Measurements from ENCODE around the gene NRG4. TPM values are rescaled to one million over a fixed set of nuclear protein-coding genes. Genes with fewer than 3 reads are reported as not detected.
"Not testable (repeated sequence)": the region's sequence is repeated elsewhere in the genome, so short reads cannot be mapped to it uniquely, and the experiment has no call there.

The NRG4 gene
- total RNA-seq, 1 donor: not detected

GRCh38 chr15:75981149-75981815 lies 30.9 kb downstream of the NRG4 start:
- no peak overlapping the region for H3K4me3 ChIP-seq (ENCODE audit: low read depth, low read length)
- no peak for TF ChIP-seq CTCF (IDR thresholded peaks at IDR 0.05; ENCODE audit: insufficient read depth, low read length)
- no peak for DNase-seq (ENCODE audit: low read depth)

GRCh38 chr15:75976766-75977165 lies 35.5 kb downstream of the NRG4 start:
- not testable (repeated sequence) for H3K4me3 ChIP-seq (ENCODE audit: low read depth, low read length); DNase-seq (ENCODE audit: low read depth)

GRCh38 chr15:75966073-75966472 lies 46.2 kb downstream of the NRG4 start:
- H3K4me3 ChIP-seq (ENCODE audit: low read depth, low read length): no peak overlapping the region
- TF ChIP-seq CTCF (IDR thresholded peaks at IDR 0.05; ENCODE audit: insufficient read depth, low read length): no peak
- DNase-seq (ENCODE audit: low read depth): peak; percentile 9

- no peak for DNase-seq (ENCODE audit: low read depth)
- no peak overlapping the region for H3K4me3 ChIP-seq (ENCODE audit: low read depth, low read length)
- no peak for TF ChIP-seq CTCF (IDR thresholded peaks at IDR 0.05; ENCODE audit: insufficient read depth, low read length)
Observed at GRCh38 chr15:75961331-75961730, 50.9 kb downstream of the NRG4 start.

GRCh38 chr15:75955720-75956119 lies 56.5 kb downstream of the NRG4 start:
- no peak for DNase-seq (ENCODE audit: low read depth)
- no peak overlapping the region for H3K4me3 ChIP-seq (ENCODE audit: low read depth, low read length)
- no peak for TF ChIP-seq CTCF (IDR thresholded peaks at IDR 0.05; ENCODE audit: insufficient read depth, low read length)

GRCh38 chr15:75952525-75952924 lies 59.7 kb downstream of the NRG4 start:
- no peak for TF ChIP-seq CTCF (IDR thresholded peaks at IDR 0.05; ENCODE audit: insufficient read depth, low read length)
- H3K4me3 ChIP-seq (ENCODE audit: low read depth, low read length): no peak overlapping the region
- no peak for DNase-seq (ENCODE audit: low read depth)

GRCh38 chr15:75948761-75949296 lies 63.4 kb downstream of the NRG4 start:
- TF ChIP-seq CTCF (IDR thresholded peaks at IDR 0.05; ENCODE audit: insufficient read depth, low read length): no peak
- no peak for DNase-seq (ENCODE audit: low read depth)
- no peak overlapping the region for H3K4me3 ChIP-seq (ENCODE audit: low read depth, low read length)
